GM21515 (cell line): Measurements from ENCODE around the gene KIFBP.
"Not testable (repeated sequence)": the region's sequence is repeated elsewhere in the genome, so short reads cannot be mapped to it uniquely, and the experiment has no call there.

Source experiments
- ATAC-seq: cut with Tn5 transposase; IDR thresholded peaks from one replicate; pipeline ENCODE4 v1.9.1; 2021; ENCODE audit not compliant: unreplicated experiment

Gene KIFBP

DNA sequence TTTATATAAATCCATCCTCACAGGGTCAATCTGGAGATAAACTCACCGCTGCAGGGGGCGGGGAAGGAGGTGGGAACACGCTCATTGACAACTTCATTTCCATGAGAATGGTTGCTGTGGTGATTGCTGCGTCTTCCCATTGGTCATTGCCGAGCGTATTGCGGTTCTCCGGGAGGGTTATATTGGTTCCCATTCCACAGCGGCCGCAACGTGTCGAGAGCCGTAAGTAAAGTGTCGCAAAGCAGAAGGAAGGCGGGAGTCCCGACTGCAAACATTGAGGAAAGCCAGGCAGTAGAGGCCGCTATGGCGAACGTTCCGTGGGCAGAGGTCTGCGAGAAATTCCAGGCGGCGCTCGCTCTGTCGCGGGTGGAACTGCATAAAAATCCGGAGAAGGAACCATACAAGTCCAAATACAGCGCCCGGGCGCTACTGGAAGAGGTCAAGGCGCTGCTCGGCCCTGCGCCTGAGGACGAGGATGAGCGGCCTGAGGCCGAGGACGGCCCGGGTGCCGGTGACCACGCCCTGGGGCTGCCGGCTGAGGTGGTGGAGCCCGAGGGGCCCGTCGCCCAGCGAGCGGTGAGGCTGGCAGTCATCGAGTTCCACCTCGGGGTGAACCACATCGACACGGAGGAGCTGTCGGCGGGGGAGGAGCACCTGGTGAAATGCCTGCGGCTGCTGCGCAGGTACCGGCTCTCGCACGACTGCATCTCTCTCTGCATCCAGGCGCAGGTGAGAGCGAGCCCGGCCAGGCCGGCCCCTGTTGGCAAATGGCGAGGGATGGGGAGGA, at the start of gene KIFBP:
Gene KIFBP, plus strand, starts transcription at position 274 of the 787 bp plus-strand sequence. Its CDS starts 30 bp downstream, at position 304.
- peak; percentile 63 for ATAC-seq

- ATAC-seq: no peak
Measured at GRCh38 chr10:68938884-68939283, 49.7 kb upstream of the KIFBP start.

DNA sequence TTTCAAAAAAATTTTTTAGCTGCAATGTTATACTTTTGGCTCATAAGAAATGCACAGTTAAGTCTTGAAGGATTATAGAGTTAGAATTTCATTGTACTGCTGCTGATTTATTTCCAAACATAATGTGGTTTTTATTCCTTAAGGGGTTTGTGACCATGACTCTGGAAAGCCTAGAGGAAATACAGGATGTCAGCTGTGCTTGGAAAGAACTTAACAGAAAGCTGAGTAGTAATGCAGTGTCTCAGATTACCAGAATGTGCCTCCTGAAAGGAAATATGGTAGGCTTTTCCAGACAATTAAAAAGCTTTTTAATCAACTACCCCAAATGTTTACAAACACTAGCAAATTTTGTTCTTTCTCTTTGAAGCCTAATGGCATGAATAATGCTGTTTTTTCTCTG, 47.7 kb upstream of the KIFBP start:
- ATAC-seq: not testable (repeated sequence)

- ATAC-seq: no peak
Measured at GRCh38 chr10:68950598-68950997, 38.0 kb upstream of the KIFBP start.

GRCh38 chr10:68954904-68955303, 33.7 kb upstream of the KIFBP start:
- no peak for ATAC-seq

DNA sequence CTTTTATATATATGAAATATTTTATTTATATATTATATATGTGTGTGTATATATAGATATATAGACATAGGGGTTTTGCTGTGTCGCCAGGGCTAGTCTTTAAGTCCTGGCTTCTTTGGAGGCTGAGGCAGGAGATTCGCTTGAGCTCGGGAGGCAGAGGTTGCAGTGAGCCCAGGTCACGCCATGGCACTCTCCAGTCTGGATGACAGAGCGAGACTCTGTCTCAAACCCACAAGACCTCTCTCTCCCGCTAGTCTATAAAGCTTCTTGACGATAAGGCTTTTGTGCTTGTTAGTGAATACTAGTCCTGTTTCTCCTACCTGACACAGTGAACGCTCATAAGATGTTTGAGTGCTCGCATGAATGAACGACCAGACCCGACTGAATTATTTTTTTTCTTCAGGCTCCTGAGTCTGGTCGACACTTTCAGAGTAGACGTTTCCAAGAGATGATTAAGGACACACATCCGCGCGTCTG, 33.2 kb upstream of the KIFBP start:
- peak; percentile 21 for ATAC-seq

DNA sequence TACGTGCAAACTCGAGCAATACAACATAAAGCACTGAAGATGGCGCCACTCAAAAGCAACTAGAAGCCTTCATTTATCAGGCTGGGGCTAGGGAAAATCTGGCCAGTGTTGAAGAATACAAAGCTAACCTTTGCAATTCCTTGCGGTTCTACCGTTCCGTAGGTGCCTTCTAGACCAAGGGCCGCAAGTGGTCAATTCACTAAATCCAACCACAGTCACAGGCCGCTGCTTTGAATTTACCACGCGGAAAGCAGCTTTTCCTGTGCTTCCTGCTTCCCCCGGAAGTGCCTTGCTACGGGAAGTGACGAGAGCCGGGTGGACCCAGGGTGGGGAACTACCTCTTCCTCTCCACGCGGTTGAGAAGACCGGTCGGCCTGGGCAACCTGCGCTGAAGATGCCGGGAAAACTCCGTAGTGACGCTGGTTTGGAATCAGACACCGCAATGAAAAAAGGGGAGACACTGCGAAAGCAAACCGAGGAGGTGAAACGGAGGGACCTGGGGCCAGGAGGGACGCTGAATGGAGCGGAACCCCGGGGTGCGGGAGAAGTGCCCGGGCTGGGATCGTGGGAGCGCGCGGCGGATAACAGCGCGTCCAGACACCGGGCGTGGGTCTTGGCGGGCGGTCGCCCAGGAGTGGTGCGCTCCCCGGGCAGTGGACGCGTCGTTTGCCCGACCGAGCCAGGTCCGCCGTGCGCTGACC, 32.6 kb upstream of the KIFBP start, which contains the start of gene DDX21:
Gene DDX21, plus strand, starts transcription at position 339 of the 701 bp plus-strand sequence. Its CDS starts 56 bp downstream, at position 395.
- peak; percentile 82 for ATAC-seq

DNA sequence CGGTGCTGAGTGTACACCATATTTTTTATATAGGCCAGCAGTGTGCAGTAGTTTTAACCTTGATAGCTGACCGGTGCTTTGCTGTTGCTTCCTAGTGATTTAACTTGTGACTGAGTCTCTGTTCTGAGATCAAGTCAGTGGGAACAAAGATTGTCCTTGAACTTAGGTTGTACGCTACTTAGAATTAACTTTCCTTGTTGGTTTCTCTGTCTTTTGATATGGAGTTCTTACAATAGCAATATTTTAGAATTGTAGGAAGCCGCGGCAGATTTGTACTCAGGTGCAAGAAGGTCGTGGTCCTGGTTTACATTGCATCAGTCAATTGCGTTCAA, 31.4 kb upstream of the KIFBP start:
- peak; percentile 1 for ATAC-seq

DNA sequence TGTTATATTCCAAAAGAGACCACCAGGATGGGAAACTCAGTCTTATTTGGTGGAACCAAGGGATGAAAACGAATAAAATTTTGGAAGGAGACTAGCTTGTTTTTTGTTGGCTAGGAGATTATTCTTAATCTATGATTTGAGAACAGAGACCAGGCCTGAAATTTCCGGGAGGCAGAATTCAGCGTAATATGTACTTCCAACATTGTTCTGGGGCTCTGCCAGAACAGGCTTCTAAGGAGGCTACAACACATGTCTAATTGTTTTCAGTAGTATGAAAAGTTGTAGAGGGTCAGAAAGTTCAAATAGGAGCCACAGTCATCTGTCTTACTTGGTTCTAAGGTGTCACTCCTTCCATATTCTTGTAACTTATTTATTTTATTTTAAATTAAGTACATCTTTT, 30.9 kb upstream of the KIFBP start:
- no peak for ATAC-seq

- ATAC-seq: no peak
Measured at GRCh38 chr10:68959695-68960527, 28.7 kb upstream of the KIFBP start.

GRCh38 chr10:68963151-68963550, 25.5 kb upstream of the KIFBP start:
- ATAC-seq: no peak

- ATAC-seq: no peak
Measured at GRCh38 chr10:68973975-68974374, 14.6 kb upstream of the KIFBP start.

DNA sequence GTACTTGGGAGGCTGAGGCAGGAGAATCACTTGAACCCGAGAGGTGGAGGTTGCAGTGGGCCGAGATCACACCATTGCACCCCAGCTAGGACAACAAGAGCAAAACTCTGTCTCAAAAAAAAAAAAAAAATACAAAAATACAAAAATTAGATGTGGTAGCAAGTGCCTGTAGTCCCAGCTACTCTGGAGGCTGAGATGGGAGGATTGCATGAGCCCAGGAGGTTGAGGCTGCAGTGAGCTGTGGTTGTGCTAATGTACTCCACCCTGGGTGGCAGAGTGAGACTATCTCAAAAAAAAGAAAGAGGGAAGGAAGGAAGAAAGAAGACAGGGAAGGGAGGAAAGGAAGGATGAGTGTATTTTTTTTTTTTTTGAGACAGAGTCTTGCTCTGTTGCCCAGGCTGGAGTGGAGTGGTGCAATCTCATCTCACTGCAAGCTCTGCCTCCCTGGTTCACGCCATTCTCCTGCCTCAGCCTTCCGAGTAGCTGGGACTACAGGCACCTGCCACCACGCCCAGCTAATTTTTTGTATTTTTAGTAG, 12.6 kb upstream of the KIFBP start:
- not testable (repeated sequence) for ATAC-seq

DNA sequence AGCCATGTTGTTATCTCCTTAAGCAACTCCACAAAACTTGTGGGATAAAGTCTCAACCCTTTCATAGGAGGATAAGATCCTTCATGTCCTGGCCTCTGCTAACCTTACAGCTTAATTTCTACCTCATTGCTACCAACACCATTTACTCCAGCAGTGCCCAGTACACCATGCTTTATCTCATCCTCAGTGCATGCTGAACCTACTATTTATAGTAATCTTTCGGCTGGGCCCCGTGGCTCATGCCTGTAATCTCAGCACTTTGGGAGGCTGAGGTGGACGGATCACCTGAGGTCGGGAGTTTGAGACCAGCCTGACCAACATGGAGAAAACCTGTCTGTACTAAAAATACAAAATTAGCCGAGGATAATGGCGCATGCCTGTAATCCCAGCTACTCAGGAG, 8.9 kb upstream of the KIFBP start:
- not testable (repeated sequence) for ATAC-seq

- no peak for ATAC-seq
Measured at GRCh38 chr10:68981074-68981473, 7.5 kb upstream of the KIFBP start.

DNA sequence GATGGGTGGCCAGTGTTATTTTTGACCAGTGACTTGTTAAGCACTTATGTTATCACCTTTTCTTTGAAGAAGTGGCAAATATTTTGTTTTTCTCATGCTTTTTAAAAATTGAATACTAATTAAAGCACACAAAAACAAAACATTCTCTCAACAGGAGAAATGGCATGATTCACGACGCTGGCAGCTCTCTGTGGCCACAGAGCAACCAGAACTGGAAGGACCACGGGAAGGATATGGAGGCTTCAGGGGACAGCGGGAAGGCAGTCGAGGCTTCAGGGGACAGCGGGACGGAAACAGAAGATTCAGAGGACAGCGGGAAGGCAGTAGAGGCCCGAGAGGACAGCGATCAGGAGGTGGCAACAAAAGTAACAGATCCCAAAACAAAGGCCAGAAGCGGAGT, 6.2 kb upstream of the KIFBP start:
- no peak for ATAC-seq

GRCh38 chr10:68987611-68988010, 992 bp upstream of the KIFBP start:
- no peak for ATAC-seq

DNA sequence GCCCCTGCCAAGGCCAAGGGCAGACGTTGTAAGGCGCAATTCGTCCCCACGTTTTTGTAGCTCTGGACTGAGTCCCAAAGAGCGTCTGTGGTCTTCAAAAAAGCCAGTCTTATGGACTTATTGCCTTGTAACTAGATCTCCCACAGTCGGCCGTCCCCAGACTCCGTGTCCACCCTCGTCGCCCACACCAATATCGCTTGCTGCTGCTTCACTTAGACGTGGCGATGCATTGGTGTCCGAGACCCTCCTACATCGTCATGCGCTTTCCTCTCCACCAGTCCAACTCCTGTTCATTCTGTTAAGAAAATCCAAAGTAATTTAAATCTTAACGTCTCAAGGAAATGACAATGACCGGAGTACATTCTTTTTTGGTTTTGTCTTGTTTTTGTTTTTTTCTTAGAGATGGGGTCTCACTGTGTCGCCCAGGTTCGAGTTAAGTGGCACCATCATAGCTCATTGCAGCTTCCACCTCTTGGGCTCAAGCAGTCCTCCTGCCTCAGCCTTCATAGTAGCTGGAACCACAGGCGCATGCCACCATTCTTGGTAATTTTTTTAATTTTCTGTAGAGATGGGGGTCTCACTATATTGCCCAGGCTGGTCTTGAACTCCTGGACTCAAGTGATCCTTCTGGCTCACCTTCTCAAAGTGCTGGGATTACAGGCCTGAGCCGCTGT, 851 bp downstream of the KIFBP start:
- peak; percentile 6 for ATAC-seq

- ATAC-seq: no peak
Measured at GRCh38 chr10:68992636-68993440, 4.2 kb downstream of the KIFBP start.

DNA sequence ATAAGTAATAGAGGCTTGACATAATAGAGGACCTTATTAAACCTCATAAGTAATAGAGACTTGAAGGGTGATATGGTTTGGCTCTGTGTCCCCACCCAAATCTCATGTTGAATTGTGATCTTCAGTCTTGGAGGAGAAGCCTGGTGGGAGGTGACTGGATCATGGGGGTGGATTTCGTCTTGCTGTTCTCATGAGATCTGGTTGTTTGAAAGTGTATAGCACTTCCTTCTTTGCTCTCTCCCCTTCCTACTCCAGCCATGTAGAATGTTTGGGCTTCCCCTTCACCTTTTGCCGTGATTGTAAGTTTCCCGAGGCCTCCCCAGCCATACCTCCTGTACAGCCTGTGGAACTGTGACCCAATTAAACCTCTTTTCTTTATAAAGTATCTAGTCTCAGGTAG, 8.6 kb downstream of the KIFBP start:
- ATAC-seq: peak; percentile 26
